Epithelial cell of proximal tubule (primary cell): ENCODE results near the gene NCS1. TPM values are rescaled to one million over a fixed set of nuclear protein-coding genes. Genes with fewer than 3 reads are reported as not detected.

Experiments
- DNase-seq: peaks from one replicate; pipeline ENCODE4 v3.0.0-alpha.2; 2011; ENCODE audit warnings: low read depth
- H3K4me3 ChIP-seq: 2 replicates; pipeline ENCODE4 v1.5.1; 2011; ENCODE audit warnings: low read depth, mild to moderate bottlenecking, low read length
- CTCF ChIP-seq: conservative IDR thresholded peaks from 2 replicates; pipeline ENCODE4 v1.5.1; 2012; ENCODE audit warnings: low read depth, mild to moderate bottlenecking, low read length
- total RNA-seq: library from RNA; depleted of rRNA; stranded (reverse); fragments of >200 nt; gene quantifications from 2 replicates; pipeline ENCODE4 v1.2.3, GENCODE V29; 2015

NCS1 gene
- total RNA-seq, 1 donor from 2014 or later = 48.8 TPM

DNA sequence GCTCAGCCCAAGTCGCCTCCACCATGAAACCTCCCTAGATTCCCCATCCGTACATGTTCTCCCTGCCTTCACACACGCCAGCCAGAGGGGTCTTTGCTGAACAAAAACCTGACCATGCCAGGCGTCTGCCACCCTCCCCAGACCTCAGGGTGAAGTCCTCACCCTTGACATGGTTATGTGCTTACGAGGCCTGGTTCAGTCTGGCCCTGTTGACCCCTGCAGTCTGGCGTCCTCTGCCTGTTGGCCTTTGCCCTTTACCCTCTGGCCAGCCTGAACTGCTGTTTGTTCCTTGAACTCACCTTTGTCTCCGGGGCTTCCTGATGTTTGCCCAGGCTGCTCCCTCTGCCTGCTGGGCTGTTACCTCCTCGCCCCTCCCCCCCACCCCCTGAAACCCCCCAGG is 29.8 kb downstream of the NCS1 start:
- DNase-seq = no peak
- TF ChIP-seq CTCF = no peak
- no peak overlapping the region for H3K4me3 ChIP-seq

GRCh38 chr9:130204341-130204740 is 32.1 kb downstream of the NCS1 start:
- DNase-seq = no peak
- no peak overlapping the region for H3K4me3 ChIP-seq
- no peak for TF ChIP-seq CTCF

- no peak for DNase-seq
- no peak for TF ChIP-seq CTCF
- no peak overlapping the region for H3K4me3 ChIP-seq
Observed at GRCh38 chr9:130204959-130205358, 32.8 kb downstream of the NCS1 start.

- TF ChIP-seq CTCF = no peak
- no peak overlapping the region for H3K4me3 ChIP-seq
- DNase-seq = no peak
Observed at GRCh38 chr9:130205912-130206311, 33.7 kb downstream of the NCS1 start.

GRCh38 chr9:130206579-130206978 is 34.4 kb downstream of the NCS1 start:
- no peak for TF ChIP-seq CTCF
- no peak overlapping the region for H3K4me3 ChIP-seq
- DNase-seq = no peak

GRCh38 chr9:130207241-130207992 is 35.2 kb downstream of the NCS1 start:
- TF ChIP-seq CTCF = no peak
- no peak for DNase-seq
- H3K4me3 ChIP-seq = no peak overlapping the region
